Measurements from ENCODE around the gene DNAJC18.

The DNAJC18 gene

DNA sequence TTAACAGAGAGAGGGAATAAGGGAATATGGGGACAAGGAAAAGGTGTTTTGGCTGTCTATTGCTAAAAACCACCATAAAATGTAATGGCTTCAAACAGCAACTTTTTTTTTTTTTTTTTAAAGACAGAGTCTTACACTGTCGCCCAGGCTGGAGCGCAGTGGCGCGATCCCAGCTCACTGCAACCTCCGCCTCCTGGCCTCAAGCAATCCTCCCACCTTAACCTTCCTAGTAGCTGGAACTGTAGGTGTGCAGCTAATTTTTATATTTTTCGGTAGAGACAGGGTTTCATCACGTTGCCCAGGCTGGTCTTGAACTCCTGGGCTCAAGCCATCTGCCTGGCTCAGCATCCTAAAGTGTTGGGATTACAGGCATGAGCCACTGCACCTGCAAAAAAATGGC, 31.1 kb downstream of the DNAJC18 start:
- no peaks in the 10 kb centered on the region for H3K27me3 Mint-ChIP-seq
- no peak overlapping the region for H3K4me3 Mint-ChIP-seq
- peaks cover 19% of the 10 kb centered on the region for H3K4me1 Mint-ChIP-seq (ENCODE audit: low read depth)
- H3K27ac Mint-ChIP-seq: no peak overlapping the region
- peaks cover 14% of the 10 kb centered on the region for H3K36me3 Mint-ChIP-seq
- H3K9me3 Mint-ChIP-seq (ENCODE audit: low read depth): no peaks in the 10 kb centered on the region

DNA sequence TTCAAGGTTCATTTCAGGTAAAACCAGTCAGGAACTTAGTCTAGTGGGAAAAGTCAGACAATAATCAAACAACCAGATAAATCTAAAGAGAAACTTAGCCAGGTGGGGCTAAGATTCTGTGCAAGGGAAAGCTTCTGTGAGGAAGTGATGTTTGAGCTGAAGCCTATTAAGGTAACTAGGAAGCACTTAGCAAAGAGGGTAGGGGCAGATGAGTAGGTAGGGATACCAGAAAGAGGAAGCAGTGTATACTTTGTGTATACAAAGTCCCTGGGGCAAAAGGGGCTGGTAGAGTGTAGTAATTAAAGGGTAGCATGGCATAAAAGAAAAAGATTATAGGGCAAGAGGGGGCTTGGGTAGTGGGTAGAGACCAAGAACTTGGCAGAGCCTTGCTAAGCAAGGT, 31.8 kb downstream of the DNAJC18 start:
- no peak overlapping the region for H3K27ac Mint-ChIP-seq
- peaks cover 26% of the 10 kb centered on the region for H3K4me1 Mint-ChIP-seq (ENCODE audit: low read depth)
- no peaks in the 10 kb centered on the region for H3K9me3 Mint-ChIP-seq (ENCODE audit: low read depth)
- no peak overlapping the region for H3K4me3 Mint-ChIP-seq
- H3K36me3 Mint-ChIP-seq: peaks cover 11% of the 10 kb centered on the region
- H3K27me3 Mint-ChIP-seq: no peaks in the 10 kb centered on the region

DNA sequence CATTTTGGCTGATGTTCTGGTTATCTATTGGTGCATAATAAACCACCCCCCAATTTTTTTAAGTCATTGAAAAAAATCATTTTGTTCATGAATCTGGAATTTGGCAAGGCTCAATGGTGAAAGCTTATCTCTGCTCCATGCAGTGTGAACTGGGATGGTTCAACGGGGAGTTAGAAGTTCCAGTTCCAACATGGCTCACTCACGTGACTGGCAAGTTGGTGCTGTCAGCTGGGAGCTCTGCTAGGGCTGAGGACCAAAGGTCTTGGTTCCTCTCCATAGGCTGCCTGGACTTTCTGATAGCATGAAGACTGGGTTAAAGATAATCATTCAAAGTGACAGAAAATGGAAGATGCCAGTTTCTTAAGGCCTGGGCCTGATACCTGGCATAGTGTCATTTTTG, 32.4 kb downstream of the DNAJC18 start:
- H3K4me3 Mint-ChIP-seq: no peak overlapping the region
- peaks cover 29% of the 10 kb centered on the region for H3K4me1 Mint-ChIP-seq (ENCODE audit: low read depth)
- H3K9me3 Mint-ChIP-seq (ENCODE audit: low read depth): no peaks in the 10 kb centered on the region
- H3K27me3 Mint-ChIP-seq: no peaks in the 10 kb centered on the region
- H3K27ac Mint-ChIP-seq: no peak overlapping the region
- peaks cover 10% of the 10 kb centered on the region for H3K36me3 Mint-ChIP-seq

- Mint-ChIP-seq H3K9me3 (ENCODE audit: low read depth) (no peaks in the 10 kb centered on the region), H3K4me3 (peak overlapping the region; percentile 96), H3K27me3 (no peaks in the 10 kb centered on the region), H3K4me1 (ENCODE audit: low read depth) (peaks cover 29% of the 10 kb centered on the region), H3K27ac (peak overlapping the region; percentile 100), H3K36me3 (no peaks in the 10 kb centered on the region)
These were observed 34.9 kb downstream of the DNAJC18 start for GRCh38 chr5:139404484-139404840.

- H3K4me3 Mint-ChIP-seq: peak within 1 kb of the TSS; percentile 96
- H3K36me3 Mint-ChIP-seq: no peaks in the 10 kb centered on the region
- H3K4me1 Mint-ChIP-seq (ENCODE audit: low read depth): peaks cover 29% of the 10 kb centered on the region
- H3K9me3 Mint-ChIP-seq (ENCODE audit: low read depth): no peaks in the 10 kb centered on the region
- H3K27ac Mint-ChIP-seq: peak within 1 kb of the TSS; percentile 100
- H3K27me3 Mint-ChIP-seq: no peaks in the 10 kb centered on the region
These were observed 35.4 kb downstream of the DNAJC18 start, which contains the start of gene SPATA24 for GRCh38 chr5:139403787-139404483. SPATA24 (minus strand) TSS chr5:139404089; CDS start chr5:139404060, 29 bp downstream.

DNA sequence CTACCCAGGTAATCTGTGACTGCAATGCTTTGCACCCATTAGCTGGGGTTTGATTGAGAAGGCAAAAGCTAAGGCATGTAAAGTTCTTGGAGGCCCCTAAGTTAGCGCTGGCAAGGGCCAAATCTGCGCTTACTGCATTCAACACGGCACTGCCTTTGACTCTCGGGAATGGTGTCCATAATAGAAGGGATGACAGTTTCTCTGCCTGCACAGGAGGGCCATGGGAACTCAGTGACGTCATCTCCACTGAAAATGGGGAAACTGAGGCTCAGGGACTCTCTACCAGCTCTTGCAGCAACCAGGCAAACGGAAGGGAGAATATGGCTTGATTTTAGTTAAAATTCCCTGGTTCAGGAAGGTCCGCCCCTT, 35.9 kb downstream of the DNAJC18 start:
- H3K27me3 Mint-ChIP-seq: no peaks in the 10 kb centered on the region
- peak overlapping the region; percentile 96 for H3K4me3 Mint-ChIP-seq
- H3K27ac Mint-ChIP-seq: peak overlapping the region; percentile 100
- peaks cover 29% of the 10 kb centered on the region for H3K4me1 Mint-ChIP-seq (ENCODE audit: low read depth)
- H3K36me3 Mint-ChIP-seq: no peaks in the 10 kb centered on the region
- H3K9me3 Mint-ChIP-seq (ENCODE audit: low read depth): no peaks in the 10 kb centered on the region

- Mint-ChIP-seq H3K27ac (peak overlapping the region; percentile 100), H3K4me3 (peak overlapping the region; percentile 96), H3K9me3 (ENCODE audit: low read depth) (no peaks in the 10 kb centered on the region), H3K4me1 (ENCODE audit: low read depth) (peaks cover 29% of the 10 kb centered on the region), H3K36me3 (no peaks in the 10 kb centered on the region), H3K27me3 (no peaks in the 10 kb centered on the region)
These were observed 36.7 kb downstream of the DNAJC18 start for GRCh38 chr5:139402561-139403158.

DNA sequence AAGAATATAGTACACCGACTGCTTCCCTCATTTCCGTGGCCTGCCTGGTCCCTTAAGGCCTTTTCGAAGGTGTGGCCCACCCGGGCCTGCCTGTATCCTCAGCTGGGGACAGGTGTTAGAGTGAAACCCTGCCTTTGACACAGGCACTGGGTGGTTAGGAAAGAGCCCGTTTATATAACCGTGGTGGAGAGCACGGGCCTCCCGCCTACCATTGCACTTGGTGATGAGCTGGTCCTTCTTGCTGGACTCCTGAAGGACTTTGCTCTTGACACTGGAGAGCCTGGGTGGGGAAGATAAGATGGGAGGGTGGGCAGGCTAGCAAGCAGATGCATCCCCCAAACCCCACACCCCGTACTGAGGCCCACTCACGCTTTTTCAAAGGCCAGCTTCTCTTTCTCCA, 37.8 kb downstream of the DNAJC18 start:
- Mint-ChIP-seq H3K36me3 (no peaks in the 10 kb centered on the region), H3K9me3 (ENCODE audit: low read depth) (no peaks in the 10 kb centered on the region)

GRCh38 chr5:139399501-139400121, 39.7 kb downstream of the DNAJC18 start:
- H3K4me3 Mint-ChIP-seq: no peak overlapping the region
- H3K27ac Mint-ChIP-seq: no peak overlapping the region
- H3K4me1 Mint-ChIP-seq (ENCODE audit: low read depth): peaks cover 23% of the 10 kb centered on the region
- H3K9me3 Mint-ChIP-seq (ENCODE audit: low read depth): no peaks in the 10 kb centered on the region
- H3K36me3 Mint-ChIP-seq: peaks cover 3% of the 10 kb centered on the region
- no peaks in the 10 kb centered on the region for H3K27me3 Mint-ChIP-seq

More for the DNA sequence above, 37.8 kb downstream of the DNAJC18 start:
- Mint-ChIP-seq H3K4me1 (ENCODE audit: low read depth) (peaks cover 24% of the 10 kb centered on the region), H3K27ac (no peak overlapping the region), H3K4me3 (no peak overlapping the region), H3K27me3 (no peaks in the 10 kb centered on the region)

- Mint-ChIP-seq H3K36me3 (peaks cover 3% of the 10 kb centered on the region), H3K4me3 (no peak overlapping the region), H3K9me3 (ENCODE audit: low read depth) (no peaks in the 10 kb centered on the region), H3K27me3 (no peaks in the 10 kb centered on the region), H3K27ac (no peak overlapping the region), H3K4me1 (ENCODE audit: low read depth) (peaks cover 11% of the 10 kb centered on the region)
These were observed 41.4 kb downstream of the DNAJC18 start for GRCh38 chr5:139397921-139398320.

- peaks cover 9% of the 10 kb centered on the region for H3K4me1 Mint-ChIP-seq (ENCODE audit: low read depth)
- H3K9me3 Mint-ChIP-seq (ENCODE audit: low read depth): no peaks in the 10 kb centered on the region
- H3K27me3 Mint-ChIP-seq: no peaks in the 10 kb centered on the region
- no peak overlapping the region for H3K4me3 Mint-ChIP-seq
- H3K27ac Mint-ChIP-seq: no peak overlapping the region
- peaks cover 3% of the 10 kb centered on the region for H3K36me3 Mint-ChIP-seq
These were observed 42.6 kb downstream of the DNAJC18 start for GRCh38 chr5:139396691-139397090.

DNA sequence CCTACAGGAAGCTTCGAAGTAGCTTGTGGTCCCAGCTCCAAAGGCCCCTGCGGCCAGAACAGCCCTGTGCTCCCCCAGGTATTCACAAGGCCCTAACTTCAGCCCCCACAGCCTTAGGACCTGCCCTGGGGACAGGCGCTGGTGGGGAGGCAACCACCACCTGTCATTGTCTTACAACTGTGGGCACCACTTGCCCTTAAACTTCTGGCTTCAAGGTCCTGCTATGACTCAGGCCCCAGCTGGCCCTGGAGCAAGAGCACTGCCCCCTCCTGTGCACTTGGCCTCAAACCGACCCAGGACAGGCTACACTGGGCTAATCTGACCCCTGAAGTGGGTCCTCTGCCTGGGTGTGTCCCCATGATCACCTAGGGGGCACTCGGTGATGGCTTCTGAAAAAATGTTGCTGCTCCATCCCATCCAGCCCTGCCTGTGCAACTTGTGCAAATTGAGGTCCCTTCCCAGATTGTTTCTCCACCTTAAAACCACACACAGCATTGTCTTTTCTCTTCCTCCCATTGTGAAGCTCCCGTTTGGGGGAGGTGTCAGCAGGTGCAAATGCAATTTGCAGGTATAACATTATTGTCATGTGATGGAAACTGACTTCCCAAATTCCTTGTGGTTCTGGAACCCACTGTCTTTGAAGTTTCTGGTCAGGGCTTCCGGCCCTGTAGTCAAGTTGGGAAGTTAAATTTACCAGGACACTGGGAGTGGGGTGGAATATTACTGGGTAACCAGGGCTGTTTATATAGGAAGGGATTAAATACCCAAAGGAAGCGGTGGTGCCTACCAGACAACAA, 43.3 kb downstream of the DNAJC18 start:
- H3K4me1 Mint-ChIP-seq (ENCODE audit: low read depth): peaks cover 15% of the 10 kb centered on the region
- peaks cover 3% of the 10 kb centered on the region for H3K36me3 Mint-ChIP-seq
- no peak overlapping the region for H3K4me3 Mint-ChIP-seq
- H3K27ac Mint-ChIP-seq: no peak overlapping the region
- H3K9me3 Mint-ChIP-seq (ENCODE audit: low read depth): no peaks in the 10 kb centered on the region
- no peaks in the 10 kb centered on the region for H3K27me3 Mint-ChIP-seq

GRCh38 chr5:139394654-139395566, 44.4 kb downstream of the DNAJC18 start, which contains the start of gene PROB1:
PROB1 (minus strand) TSS chr5:139395104; CDS start chr5:139395081, 23 bp downstream.
- no peaks in the 10 kb centered on the region for H3K27me3 Mint-ChIP-seq
- no peaks in the 10 kb centered on the region for H3K9me3 Mint-ChIP-seq (ENCODE audit: low read depth)
- H3K27ac Mint-ChIP-seq: no peak within 1 kb of the TSS
- peaks cover 25% of the 10 kb centered on the region for H3K4me1 Mint-ChIP-seq (ENCODE audit: low read depth)
- H3K4me3 Mint-ChIP-seq: peak within 1 kb of the TSS; percentile 10
- H3K36me3 Mint-ChIP-seq: peaks cover 3% of the 10 kb centered on the region

GRCh38 chr5:139394123-139394653, 45.1 kb downstream of the DNAJC18 start:
- H3K9me3 Mint-ChIP-seq (ENCODE audit: low read depth): no peaks in the 10 kb centered on the region
- H3K4me1 Mint-ChIP-seq (ENCODE audit: low read depth): peaks cover 32% of the 10 kb centered on the region
- no peak overlapping the region for H3K27ac Mint-ChIP-seq
- H3K4me3 Mint-ChIP-seq: no peak overlapping the region
- peaks cover 3% of the 10 kb centered on the region for H3K36me3 Mint-ChIP-seq
- no peaks in the 10 kb centered on the region for H3K27me3 Mint-ChIP-seq

Data from activated naive CD8-positive, alpha-beta T cell (primary cell).